GM12892 (cell line): ENCODE results near the gene DTNBP1.

ENCODE experiments used
- POLR2A ChIP-seq: IDR thresholded peaks from 2 replicates; pipeline ENCODE4 v1.6.1; 2011; ENCODE audit warnings: low read depth, low read length, control low read depth
- TAF1 ChIP-seq: IDR thresholded peaks from 2 replicates; pipeline ENCODE4 v1.6.1; 2011; ENCODE audit warnings: low read depth, mild to moderate bottlenecking, control low read depth, low read length, borderline replicate concordance

DNA sequence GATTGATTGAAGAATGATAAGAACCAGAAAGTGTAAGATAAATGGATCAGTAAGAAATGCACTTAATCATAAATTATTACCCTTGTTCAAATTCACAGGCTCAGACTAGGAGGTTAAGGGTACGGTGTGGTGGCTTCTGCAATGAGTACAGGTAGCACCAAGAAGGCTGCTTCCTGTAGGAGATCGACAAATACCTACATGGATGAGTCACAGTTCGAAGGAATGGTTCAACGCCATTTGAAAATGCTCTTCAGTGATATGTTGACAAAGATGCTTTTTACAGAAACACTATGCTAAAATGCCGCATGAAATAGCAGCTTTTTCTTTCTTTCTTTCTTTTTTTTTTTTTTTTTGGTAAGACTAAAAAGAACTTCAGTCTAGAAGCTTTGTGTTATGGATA, 116.2 kb downstream of the DTNBP1 start:
- TF ChIP-seq POLR2A (no peak), TAF1 (no peak)
